ENCODE measurements around the gene MCL1.
"Not testable (repeated sequence)": the region's sequence is repeated elsewhere in the genome, so short reads cannot be mapped to it uniquely, and the experiment has no call there.

The MCL1 gene

GRCh38 chr1:150579110-150579944 is at the start of gene MCL1:
MCL1 (minus strand) TSS chr1:150579610; CDS start chr1:150579530, 80 bp downstream.
- peaks cover 41% of the 10 kb centered on the region for H3K4me1 Mint-ChIP-seq
- no peaks in the 10 kb centered on the region for H3K9me3 Mint-ChIP-seq
- H3K4me3 Mint-ChIP-seq: peak within 1 kb of the TSS; percentile 99
- peaks cover 52% of the 10 kb centered on the region for H3K36me3 Mint-ChIP-seq
- ATAC-seq: peak; percentile 98
- H3K27ac Mint-ChIP-seq: peak within 1 kb of the TSS; percentile 95
- no peaks in the 10 kb centered on the region for H3K27me3 Mint-ChIP-seq

- Mint-ChIP-seq H3K36me3 (peaks cover 21% of the 10 kb centered on the region), H3K27me3 (no peaks in the 10 kb centered on the region), H3K27ac (no peak overlapping the region), H3K4me1 (peaks cover 26% of the 10 kb centered on the region), H3K9me3 (no peaks in the 10 kb centered on the region), H3K4me3 (no peak overlapping the region)
- no peak for ATAC-seq
These were observed 49.3 kb upstream of the MCL1 start for GRCh38 chr1:150628766-150629114.

GRCh38 chr1:150627826-150628410 is 48.5 kb upstream of the MCL1 start:
- Mint-ChIP-seq H3K36me3 (peaks cover 29% of the 10 kb centered on the region), H3K27me3 (no peaks in the 10 kb centered on the region), H3K9me3 (no peaks in the 10 kb centered on the region), H3K27ac (no peak overlapping the region), H3K4me1 (peaks cover 34% of the 10 kb centered on the region), H3K4me3 (no peak overlapping the region)
- no peak for ATAC-seq

GRCh38 chr1:150626150-150626549 is 46.7 kb upstream of the MCL1 start:
- Mint-ChIP-seq H3K36me3 (peaks cover 41% of the 10 kb centered on the region), H3K27me3 (no peaks in the 10 kb centered on the region), H3K4me3 (no peak overlapping the region), H3K27ac (no peak overlapping the region), H3K9me3 (no peaks in the 10 kb centered on the region), H3K4me1 (peaks cover 52% of the 10 kb centered on the region)
- no peak for ATAC-seq

GRCh38 chr1:150624546-150624945 is 45.1 kb upstream of the MCL1 start:
- H3K27me3 Mint-ChIP-seq, H3K4me3 Mint-ChIP-seq, H3K9me3 Mint-ChIP-seq, ATAC-seq: not testable (repeated sequence)
- peaks cover 49% of the 10 kb centered on the region for H3K36me3 Mint-ChIP-seq
- peak overlapping the region; percentile 57 for H3K27ac Mint-ChIP-seq
- peaks cover 65% of the 10 kb centered on the region for H3K4me1 Mint-ChIP-seq

- peak overlapping the region; percentile 57 for H3K27ac Mint-ChIP-seq
- peaks cover 69% of the 10 kb centered on the region for H3K4me1 Mint-ChIP-seq
- H3K36me3 Mint-ChIP-seq: peaks cover 53% of the 10 kb centered on the region
- not testable (repeated sequence) for H3K4me3 Mint-ChIP-seq, H3K9me3 Mint-ChIP-seq, H3K27me3 Mint-ChIP-seq, ATAC-seq
These were observed 44.7 kb upstream of the MCL1 start for GRCh38 chr1:150624134-150624533.

GRCh38 chr1:150622303-150622975 is 43.0 kb upstream of the MCL1 start:
- Mint-ChIP-seq H3K27me3 (no peaks in the 10 kb centered on the region), H3K36me3 (peaks cover 53% of the 10 kb centered on the region), H3K4me1 (peaks cover 69% of the 10 kb centered on the region), H3K4me3 (peak overlapping the region; percentile 68), H3K9me3 (no peaks in the 10 kb centered on the region), H3K27ac (peak overlapping the region; percentile 87)
- ATAC-seq: peak; percentile 39

GRCh38 chr1:150621497-150622302 is 42.3 kb upstream of the MCL1 start:
- ATAC-seq: no peak
- Mint-ChIP-seq H3K9me3 (no peaks in the 10 kb centered on the region), H3K27ac (peak overlapping the region; percentile 87), H3K4me1 (peaks cover 75% of the 10 kb centered on the region), H3K36me3 (peaks cover 60% of the 10 kb centered on the region), H3K27me3 (no peaks in the 10 kb centered on the region), H3K4me3 (peak overlapping the region; percentile 68)

GRCh38 chr1:150620919-150621318 is 41.5 kb upstream of the MCL1 start:
- H3K36me3 Mint-ChIP-seq: peaks cover 66% of the 10 kb centered on the region
- no peaks in the 10 kb centered on the region for H3K9me3 Mint-ChIP-seq
- no peak overlapping the region for H3K4me3 Mint-ChIP-seq
- no peaks in the 10 kb centered on the region for H3K27me3 Mint-ChIP-seq
- no peak for ATAC-seq
- H3K4me1 Mint-ChIP-seq: peaks cover 79% of the 10 kb centered on the region
- H3K27ac Mint-ChIP-seq: peak overlapping the region; percentile 87

- H3K4me1 Mint-ChIP-seq: peaks cover 78% of the 10 kb centered on the region
- no peak overlapping the region for H3K4me3 Mint-ChIP-seq
- ATAC-seq: no peak
- H3K9me3 Mint-ChIP-seq: no peaks in the 10 kb centered on the region
- H3K27me3 Mint-ChIP-seq: no peaks in the 10 kb centered on the region
- H3K36me3 Mint-ChIP-seq: peaks cover 65% of the 10 kb centered on the region
- peak overlapping the region; percentile 73 for H3K27ac Mint-ChIP-seq
These were observed 40.4 kb upstream of the MCL1 start for GRCh38 chr1:150619576-150620509.

GRCh38 chr1:150615346-150616201 is 36.2 kb upstream of the MCL1 start:
- H3K27me3 Mint-ChIP-seq: no peaks in the 10 kb centered on the region
- H3K4me3 Mint-ChIP-seq: no peak overlapping the region
- H3K4me1 Mint-ChIP-seq: peaks cover 73% of the 10 kb centered on the region

GRCh38 chr1:150613061-150613920 is 33.9 kb upstream of the MCL1 start:
- Mint-ChIP-seq H3K4me3 (peak overlapping the region; percentile 43), H3K4me1 (peaks cover 59% of the 10 kb centered on the region), H3K36me3 (peaks cover 29% of the 10 kb centered on the region), H3K27ac (peak overlapping the region; percentile 75), H3K9me3 (no peaks in the 10 kb centered on the region), H3K27me3 (no peaks in the 10 kb centered on the region)
- ATAC-seq: peak; percentile 88

More at GRCh38 chr1:150615346-150616201, 36.2 kb upstream of the MCL1 start:
- Mint-ChIP-seq H3K9me3 (no peaks in the 10 kb centered on the region), H3K27ac (peak overlapping the region; percentile 75), H3K36me3 (peaks cover 37% of the 10 kb centered on the region)
- ATAC-seq: no peak

GRCh38 chr1:150612014-150612345 is 32.6 kb upstream of the MCL1 start:
- Mint-ChIP-seq H3K27ac (peak overlapping the region; percentile 75), H3K36me3 (peaks cover 25% of the 10 kb centered on the region), H3K9me3 (no peaks in the 10 kb centered on the region), H3K4me3 (peak overlapping the region; percentile 34), H3K27me3 (no peaks in the 10 kb centered on the region), H3K4me1 (peaks cover 56% of the 10 kb centered on the region)
- no peak for ATAC-seq
